Upper lobe of right lung (tissue), 1 donor: ENCODE data around the gene TSPAN11. TPM values are rescaled to one million over a fixed set of nuclear protein-coding genes. Genes with fewer than 3 reads are reported as not detected.

Source experiments
- ATAC-seq: fragments of 200-7000 bp; cut with Tn5 transposase; one replicate; pipeline ENCODE4 v1.9.1; 2020; ENCODE audit warnings: mild to moderate bottlenecking, moderate library complexity
- DNase-seq: peaks from one replicate; pipeline ENCODE4 v3.0.0-alpha.2; 2020
- H3K27ac ChIP-seq: fragments of 200-600 bp; one replicate; pipeline ENCODE4 v1.8.0; 2022
- H3K27me3 ChIP-seq: fragments of 200-600 bp; one replicate; pipeline ENCODE4 v1.8.0; 2022; ENCODE audit warnings: mild to moderate bottlenecking
- H3K36me3 ChIP-seq: fragments of 200-600 bp; one replicate; pipeline ENCODE4 v1.8.0; 2022
- H3K4me1 ChIP-seq: fragments of 200-600 bp; one replicate; pipeline ENCODE4 v1.8.0; 2022
- H3K4me3 ChIP-seq: fragments of 200-600 bp; one replicate; pipeline ENCODE4 v1.8.0; 2022; ENCODE audit warnings: mild to moderate bottlenecking
- H3K9me3 ChIP-seq: fragments of 200-600 bp; one replicate; pipeline ENCODE4 v1.8.0; 2022
- intact Hi-C: fragments of 100-400 bp; cut with DNase I; formaldehyde crosslinking; loops from one replicate; pipeline ENCODE4 v1.11.0; 2022
- total RNA-seq: library from RNA; stranded (reverse); fragmentation: NEBNext Ultra II Directional; extraction: Animal tissue kit (Norgen Biotek cat#: 25700); gene quantifications from one replicate; pipeline ENCODE4 v1.2.1, GENCODE V29; 2021
- TF ChIP-seq, protein P1 (sequence below): fragments of 200-600 bp; IDR thresholded peaks from one replicate; pipeline ENCODE4 v1.8.0; 2022; ENCODE audit warnings: antibody characterized with exemption
- donor health status: DM: no; HTN: yes; CAD: no; lungs with severe emphysema.

Gene TSPAN11
- total RNA-seq, 1 donor from 2014 or later = 7.8 TPM

- Histone ChIP-seq H3K27ac (no peak overlapping the region), H3K36me3 (no peaks in the 10 kb centered on the region), H3K27me3 (no peaks in the 10 kb centered on the region), H3K4me3 (no peak overlapping the region), H3K4me1 (peaks cover 7% of the 10 kb centered on the region), H3K9me3 (no peaks in the 10 kb centered on the region)
- TF ChIP-seq, protein P1, sequence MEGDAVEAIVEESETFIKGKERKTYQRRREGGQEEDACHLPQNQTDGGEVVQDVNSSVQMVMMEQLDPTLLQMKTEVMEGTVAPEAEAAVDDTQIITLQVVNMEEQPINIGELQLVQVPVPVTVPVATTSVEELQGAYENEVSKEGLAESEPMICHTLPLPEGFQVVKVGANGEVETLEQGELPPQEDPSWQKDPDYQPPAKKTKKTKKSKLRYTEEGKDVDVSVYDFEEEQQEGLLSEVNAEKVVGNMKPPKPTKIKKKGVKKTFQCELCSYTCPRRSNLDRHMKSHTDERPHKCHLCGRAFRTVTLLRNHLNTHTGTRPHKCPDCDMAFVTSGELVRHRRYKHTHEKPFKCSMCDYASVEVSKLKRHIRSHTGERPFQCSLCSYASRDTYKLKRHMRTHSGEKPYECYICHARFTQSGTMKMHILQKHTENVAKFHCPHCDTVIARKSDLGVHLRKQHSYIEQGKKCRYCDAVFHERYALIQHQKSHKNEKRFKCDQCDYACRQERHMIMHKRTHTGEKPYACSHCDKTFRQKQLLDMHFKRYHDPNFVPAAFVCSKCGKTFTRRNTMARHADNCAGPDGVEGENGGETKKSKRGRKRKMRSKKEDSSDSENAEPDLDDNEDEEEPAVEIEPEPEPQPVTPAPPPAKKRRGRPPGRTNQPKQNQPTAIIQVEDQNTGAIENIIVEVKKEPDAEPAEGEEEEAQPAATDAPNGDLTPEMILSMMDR = no peak
- intact Hi-C loops = no loop called here
- no peak for ATAC-seq
- no peak for DNase-seq
Observed at GRCh38 chr12:30970559-30971197, 44.1 kb downstream of the TSPAN11 start.

GRCh38 chr12:30972035-30972434, 45.5 kb downstream of the TSPAN11 start:
- Histone ChIP-seq H3K4me1 (peaks cover 7% of the 10 kb centered on the region), H3K27me3 (no peaks in the 10 kb centered on the region), H3K4me3 (no peak overlapping the region), H3K36me3 (no peaks in the 10 kb centered on the region), H3K27ac (no peak overlapping the region), H3K9me3 (no peaks in the 10 kb centered on the region)
- TF ChIP-seq, protein P1 = no peak
- no peak for ATAC-seq
- intact Hi-C loops = no loop called here
- no peak for DNase-seq

- intact Hi-C loops = no loop called here
- H3K27ac ChIP-seq = no peak overlapping the region
- DNase-seq (no peak), ATAC-seq (no peak)
- no peaks in the 10 kb centered on the region for H3K36me3 ChIP-seq
- H3K4me3 ChIP-seq = no peak overlapping the region
- TF ChIP-seq, protein P1 = no peak
- no peaks in the 10 kb centered on the region for H3K27me3 ChIP-seq
- H3K9me3 ChIP-seq = no peaks in the 10 kb centered on the region
- peaks cover 7% of the 10 kb centered on the region for H3K4me1 ChIP-seq
Observed at GRCh38 chr12:30973175-30973574, 46.6 kb downstream of the TSPAN11 start.

DNA sequence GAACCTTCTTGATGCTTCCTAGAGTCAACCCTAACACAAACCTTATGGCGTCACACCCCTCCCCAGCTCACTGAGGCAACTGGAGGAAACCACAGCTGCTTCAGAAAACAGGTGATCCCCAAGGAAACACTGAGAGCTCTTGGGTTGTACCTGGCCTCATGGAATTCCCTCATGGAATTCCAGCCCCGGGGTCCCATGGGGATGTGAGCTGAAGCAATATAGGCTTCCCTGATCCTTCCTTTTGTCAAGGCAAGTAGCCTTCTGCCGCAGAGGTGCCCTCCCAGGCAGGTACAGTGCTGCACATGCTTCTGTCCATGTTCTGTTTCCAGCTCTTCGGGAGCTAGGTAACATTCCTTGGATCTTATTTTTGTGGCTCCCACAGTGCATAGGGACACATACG, 47.3 kb downstream of the TSPAN11 start:
- no peak for ATAC-seq
- H3K27ac ChIP-seq = no peak overlapping the region
- H3K36me3 ChIP-seq = no peaks in the 10 kb centered on the region
- intact Hi-C loops = no loop called here
- H3K4me1 ChIP-seq = peaks cover 7% of the 10 kb centered on the region
- H3K9me3 ChIP-seq = no peaks in the 10 kb centered on the region
- H3K27me3 ChIP-seq = no peaks in the 10 kb centered on the region
- TF ChIP-seq, protein P1 = no peak
- no peak overlapping the region for H3K4me3 ChIP-seq
- DNase-seq = no peak

DNA sequence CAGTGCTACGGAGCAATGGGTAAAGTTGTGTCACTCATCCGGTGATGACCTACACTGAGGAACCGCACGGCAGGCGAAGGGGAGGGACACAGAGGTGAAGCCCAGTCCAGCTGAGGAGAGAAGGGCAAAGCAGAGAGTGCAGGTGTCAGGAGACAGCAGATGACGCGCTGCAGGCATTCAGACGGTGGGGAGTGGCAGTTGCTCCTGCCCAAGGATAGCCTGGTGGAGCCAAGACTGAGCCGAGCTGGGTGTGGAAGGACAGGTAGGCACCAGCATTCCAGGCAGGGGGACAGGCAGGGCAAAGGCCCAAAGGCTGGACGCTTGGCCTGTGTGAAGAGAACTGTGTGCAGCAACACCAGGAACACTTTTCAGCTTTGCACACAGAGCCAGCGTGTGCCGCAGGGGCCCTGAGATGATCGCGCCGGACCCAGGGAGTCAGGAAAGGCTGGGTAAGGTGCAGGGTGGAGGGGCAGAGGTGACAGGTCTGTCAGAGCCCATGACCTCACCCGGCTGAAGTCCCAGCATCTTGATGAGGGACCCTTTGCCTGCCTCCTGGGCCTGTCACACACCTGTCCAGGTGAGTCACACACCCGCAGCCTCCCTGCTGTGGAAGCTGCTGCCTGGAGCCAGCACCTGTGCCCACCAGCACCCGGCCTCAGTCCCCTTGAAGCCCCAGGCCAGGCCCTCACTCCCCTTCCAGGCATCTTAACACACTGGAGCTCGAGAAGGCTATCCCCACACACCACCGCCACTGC, 48.4 kb downstream of the TSPAN11 start:
- ATAC-seq (no peak), DNase-seq (no peak)
- Histone ChIP-seq H3K27me3 (no peaks in the 10 kb centered on the region), H3K4me3 (no peak overlapping the region), H3K27ac (no peak overlapping the region), H3K9me3 (no peaks in the 10 kb centered on the region), H3K36me3 (no peaks in the 10 kb centered on the region), H3K4me1 (peaks cover 7% of the 10 kb centered on the region)
- TF ChIP-seq, protein P1 = no peak
- intact Hi-C loops = no loop called here
